C4-2B (cell line): ENCODE measurements around the gene PHLDA3.
"Not testable (repeated sequence)": the region's sequence is repeated elsewhere in the genome, so short reads cannot be mapped to it uniquely, and the experiment has no call there.

Experiments used
- H3K27ac ChIP-seq: fragments of 450-650 bp; 2 replicates; pipeline ENCODE4 v1.5.1; 2017
- CTCF ChIP-seq: fragments of 450-650 bp; conservative IDR thresholded peaks from 2 replicates; pipeline ENCODE4 v1.5.1; 2017; ENCODE audit warnings: mild to moderate bottlenecking
- ZFX ChIP-seq: fragments of 450-650 bp; IDR thresholded peaks from 2 replicates; pipeline ENCODE4 v1.6.1; 2017

The PHLDA3 gene

GRCh38 chr1:201481761-201482493 is 12.9 kb upstream of the PHLDA3 start:
- TF ChIP-seq CTCF (peak; percentile 97), ZFX (no peak)
- peak overlapping the region; percentile 0; the same call in 1 of the 2 replicates for H3K27ac ChIP-seq

- H3K27ac ChIP-seq, result peak overlapping the region; percentile 16; the same call in 1 of the 2 replicates
- TF ChIP-seq ZFX (no peak), CTCF (no peak)
These were observed 12.0 kb upstream of the PHLDA3 start for GRCh38 chr1:201481004-201481380.

DNA sequence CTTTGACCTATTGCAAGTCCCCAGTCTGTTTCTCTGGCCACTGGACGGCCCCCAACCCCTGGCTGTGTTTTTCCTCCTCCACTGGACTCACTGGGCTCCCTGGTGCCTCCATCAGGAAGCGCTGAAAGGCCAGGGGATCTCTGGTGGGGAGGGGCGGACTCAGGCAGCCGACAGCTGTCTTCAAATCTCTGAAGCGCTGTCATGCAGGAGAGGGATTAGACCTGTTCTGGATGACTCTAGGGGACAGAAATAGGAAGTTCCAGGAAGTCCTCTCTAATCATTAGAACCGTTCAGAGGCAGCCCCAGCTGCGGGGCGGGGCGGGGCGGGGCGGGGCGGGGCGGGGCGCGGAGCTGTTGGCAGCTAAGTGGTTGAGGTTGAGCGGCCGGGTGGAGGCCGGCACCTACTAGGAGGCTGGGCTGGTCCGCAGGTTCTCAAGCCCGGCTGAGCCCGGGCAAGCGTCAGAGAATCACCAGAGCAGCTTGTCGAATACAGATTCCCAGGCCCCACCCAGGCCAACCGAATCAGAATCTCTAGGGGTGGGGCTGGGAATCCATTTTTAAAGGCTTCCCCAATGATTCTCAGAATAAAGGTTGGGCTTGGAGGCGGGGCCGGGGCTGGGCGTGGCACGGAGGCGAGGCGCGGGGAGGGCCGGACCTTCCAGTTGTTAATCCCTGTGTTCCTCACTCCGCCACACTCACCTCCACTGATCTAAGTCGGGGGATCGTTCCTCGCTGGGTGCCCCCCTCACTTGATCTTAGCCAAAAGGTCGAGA is 11.4 kb upstream of the PHLDA3 start:
- H3K27ac ChIP-seq, result peak overlapping the region; percentile 45; the same call in 1 of the 2 replicates

GRCh38 chr1:201479201-201479730 is 10.3 kb upstream of the PHLDA3 start:
- TF ChIP-seq ZFX, result no peak
- no peak for TF ChIP-seq CTCF
- H3K27ac ChIP-seq, result no peak overlapping the region

More for the DNA sequence above, 11.4 kb upstream of the PHLDA3 start:
- TF ChIP-seq CTCF, result no peak; the same call in 1 of the 2 replicates
- TF ChIP-seq ZFX, result no peak

- not testable (repeated sequence) for H3K27ac ChIP-seq
These were observed 9.7 kb upstream of the PHLDA3 start for GRCh38 chr1:201478666-201479065.

GRCh38 chr1:201476670-201477344 is 7.8 kb upstream of the PHLDA3 start:
- TF ChIP-seq ZFX (no peak), CTCF (no peak)
- no peak overlapping the region for H3K27ac ChIP-seq

DNA sequence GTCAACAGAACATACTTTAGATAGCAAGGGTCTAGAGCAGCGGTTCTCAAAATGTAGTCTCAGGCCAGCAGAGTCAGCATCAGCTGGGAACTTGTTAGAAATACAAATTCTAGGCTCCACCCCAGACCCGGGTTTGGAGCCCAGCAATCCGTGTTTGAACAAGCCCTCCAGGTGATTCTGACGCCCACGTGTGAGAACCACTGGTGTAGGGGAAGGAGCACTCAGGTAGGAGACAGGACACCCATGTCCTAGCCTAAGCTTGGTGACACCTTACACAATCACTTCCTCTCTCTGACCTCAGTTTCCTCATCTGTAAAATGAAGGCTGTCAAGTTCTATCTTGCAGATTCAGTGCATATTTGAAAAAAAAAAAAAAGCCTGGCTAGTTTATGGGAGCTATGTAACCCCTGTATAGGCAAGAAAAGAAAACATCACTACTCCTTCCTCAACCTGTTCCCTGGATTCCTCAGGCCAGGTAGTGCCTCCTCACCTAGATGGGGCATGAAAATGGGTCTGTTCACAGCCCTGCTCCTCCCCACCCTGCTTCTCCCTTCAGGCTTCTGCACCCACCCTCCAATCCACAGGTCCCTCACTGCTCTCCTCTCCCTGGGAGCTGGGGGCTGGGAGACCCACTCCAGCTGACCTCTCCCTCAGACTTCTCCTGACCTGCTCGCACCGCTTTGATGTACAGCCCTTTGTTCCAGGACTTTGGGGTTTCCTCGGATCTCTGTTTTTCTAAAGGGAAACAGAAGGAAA is 7.1 kb upstream of the PHLDA3 start:
- TF ChIP-seq CTCF (no peak), ZFX (no peak)
- no peak overlapping the region for H3K27ac ChIP-seq
